Mesenteric fat pad (tissue), 1 donor: ENCODE data around the gene DDAH1. TPM values are rescaled to one million over a fixed set of nuclear protein-coding genes. Genes with fewer than 3 reads are reported as not detected.

ENCODE experiments used
- DNase-seq: peaks from one replicate; pipeline ENCODE4 v3.0.0-alpha.2; 2020; ENCODE audit warnings: low spot score
- total RNA-seq: library from RNA; stranded (reverse); fragmentation: NEBNext Ultra II Directional; extraction: Animal tissue kit (Norgen Biotek cat#: 25700); gene quantifications from one replicate; pipeline ENCODE4 v1.2.1, GENCODE V29; 2021
- donor health status: DM: yes; HTN: yes; CAD: no.

The DDAH1 gene
- total RNA-seq, 1 donor from 2014 or later = 15.4 TPM

GRCh38 chr1:85445906-85446305 is 19.1 kb downstream of the DDAH1 start:
- DNase-seq = no peak

DNA sequence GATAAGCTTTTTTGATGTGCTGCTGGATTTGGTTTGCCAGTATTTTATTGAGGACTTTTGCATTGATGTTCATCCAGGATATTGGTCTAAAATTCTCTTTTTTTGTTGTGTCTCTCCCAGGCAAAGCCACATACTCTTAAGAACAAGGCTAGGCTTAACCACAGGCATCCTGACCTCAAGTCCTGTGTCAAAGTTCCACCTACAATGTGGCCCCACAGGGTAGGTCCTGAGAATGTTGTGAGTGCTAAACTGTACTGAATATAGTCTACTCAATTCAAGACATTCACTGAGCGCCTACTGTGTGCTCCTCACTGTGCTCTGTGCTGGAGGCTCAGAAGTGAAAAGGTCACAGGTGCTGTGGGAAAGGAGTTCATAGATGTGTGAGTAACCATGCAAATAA is 20.6 kb downstream of the DDAH1 start:
- DNase-seq = no peak

GRCh38 chr1:85440612-85441011 is 24.3 kb downstream of the DDAH1 start:
- no peak for DNase-seq

- no peak for DNase-seq
These were observed 26.6 kb downstream of the DDAH1 start for GRCh38 chr1:85438353-85438752.

- no peak for DNase-seq
These were observed 27.8 kb downstream of the DDAH1 start for GRCh38 chr1:85437139-85437538.

DNA sequence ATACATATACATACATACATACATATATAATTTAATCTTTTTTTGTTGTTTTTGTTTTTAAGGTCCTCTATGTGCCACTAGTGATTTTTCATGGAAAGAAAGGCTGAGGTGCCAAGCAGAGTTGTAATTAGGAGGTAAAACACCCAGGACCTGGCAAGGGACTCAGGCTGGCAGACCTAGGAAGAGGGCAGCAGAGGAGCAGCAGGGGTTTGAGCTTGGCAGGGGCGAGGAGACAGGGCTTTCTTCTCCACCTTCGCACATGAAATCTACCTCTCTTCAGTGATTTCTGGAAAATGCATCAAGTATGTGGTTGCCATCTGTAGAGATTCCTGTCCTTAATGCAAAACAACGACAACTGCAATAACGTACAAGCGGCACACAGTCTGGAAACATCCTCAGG is 31.9 kb downstream of the DDAH1 start:
- no peak for DNase-seq

DNA sequence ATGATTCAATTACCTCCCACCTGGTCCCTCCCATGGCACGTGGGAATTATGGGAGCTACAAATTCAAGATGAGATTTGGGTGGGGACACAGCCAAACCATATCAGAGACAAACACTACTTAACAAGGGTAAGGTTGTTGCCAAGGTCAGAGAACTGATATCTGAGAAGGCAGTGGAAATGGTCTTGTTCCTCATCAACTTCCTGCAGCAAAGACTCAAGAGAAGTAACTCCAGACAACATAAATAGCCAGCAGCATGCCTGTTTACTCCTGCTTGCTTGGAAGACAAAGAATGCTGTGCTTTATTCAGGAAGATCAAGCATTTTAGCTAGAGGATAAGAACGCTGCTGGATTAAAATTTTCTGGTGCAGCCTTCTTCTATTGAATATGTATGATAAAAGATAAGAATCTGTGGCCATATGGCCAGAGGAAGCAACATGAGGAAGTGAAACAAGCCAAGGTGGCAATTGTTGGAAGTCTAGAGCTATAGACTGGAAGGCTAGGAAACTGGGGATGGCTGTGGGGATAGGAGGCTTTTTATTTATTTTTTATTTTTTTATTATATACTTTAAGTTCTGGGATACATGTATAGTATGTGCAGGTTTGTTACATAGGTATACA is 36.4 kb downstream of the DDAH1 start:
- no peak for DNase-seq

GRCh38 chr1:85427849-85428248 is 37.1 kb downstream of the DDAH1 start:
- no peak for DNase-seq

GRCh38 chr1:85427331-85427730 is 37.6 kb downstream of the DDAH1 start:
- no peak for DNase-seq

DNA sequence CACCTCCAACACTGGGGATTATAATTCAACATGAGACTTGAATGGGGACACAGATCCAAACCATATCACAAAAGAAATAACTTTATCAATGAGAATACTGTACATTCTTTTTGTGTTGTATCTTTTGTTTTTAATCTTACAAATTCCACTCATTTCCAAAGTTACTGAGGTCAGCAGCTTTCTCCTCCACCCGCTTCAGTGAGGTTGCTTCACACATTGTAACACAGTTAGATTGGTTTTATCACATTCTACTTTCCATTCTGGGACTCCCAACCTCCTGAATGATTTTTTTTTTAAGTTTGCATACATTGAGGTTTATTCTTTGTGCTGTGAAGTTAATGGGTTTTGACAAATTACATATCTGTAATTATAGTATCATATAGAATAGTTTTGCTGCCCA is 43.8 kb downstream of the DDAH1 start:
- no peak for DNase-seq

DNA sequence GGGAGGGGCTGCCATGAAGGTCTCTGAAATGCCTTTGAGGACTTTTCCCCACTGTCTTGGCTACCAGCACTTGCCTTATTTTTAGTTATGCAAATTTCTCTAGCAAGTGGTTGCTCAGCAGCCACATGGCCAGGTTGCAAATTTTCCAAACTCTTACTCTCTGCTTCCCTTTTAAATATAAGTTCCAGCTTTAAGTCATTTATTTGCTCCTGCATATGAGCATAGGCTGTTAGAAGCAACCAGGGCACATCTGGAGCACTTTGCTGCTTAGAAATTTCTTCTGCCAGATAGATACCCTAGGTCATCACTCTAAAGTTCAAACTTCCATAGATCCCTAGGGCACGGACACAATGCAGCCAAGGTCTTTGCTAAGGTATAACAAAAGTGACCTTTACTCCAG is 44.8 kb downstream of the DDAH1 start:
- DNase-seq = no peak

DNA sequence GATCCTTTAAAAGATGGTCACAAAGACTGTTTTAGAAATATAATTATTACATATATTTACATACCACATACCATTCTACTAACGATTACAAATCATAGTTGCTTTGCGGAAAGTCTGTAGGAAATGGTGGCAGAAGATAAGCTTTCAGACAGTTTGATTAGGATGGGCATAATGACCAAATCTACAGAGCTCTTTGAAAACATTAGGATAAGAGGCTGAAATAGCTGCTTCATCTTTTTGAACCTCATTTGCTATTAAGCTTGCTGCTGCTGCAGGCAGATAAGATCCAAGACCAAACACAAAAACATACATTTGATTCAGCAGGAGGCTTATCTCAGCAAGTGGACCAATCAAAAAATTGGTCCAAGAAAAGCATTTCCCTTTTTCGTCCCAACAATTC is 47.1 kb downstream of the DDAH1 start:
- DNase-seq = no peak

DNA sequence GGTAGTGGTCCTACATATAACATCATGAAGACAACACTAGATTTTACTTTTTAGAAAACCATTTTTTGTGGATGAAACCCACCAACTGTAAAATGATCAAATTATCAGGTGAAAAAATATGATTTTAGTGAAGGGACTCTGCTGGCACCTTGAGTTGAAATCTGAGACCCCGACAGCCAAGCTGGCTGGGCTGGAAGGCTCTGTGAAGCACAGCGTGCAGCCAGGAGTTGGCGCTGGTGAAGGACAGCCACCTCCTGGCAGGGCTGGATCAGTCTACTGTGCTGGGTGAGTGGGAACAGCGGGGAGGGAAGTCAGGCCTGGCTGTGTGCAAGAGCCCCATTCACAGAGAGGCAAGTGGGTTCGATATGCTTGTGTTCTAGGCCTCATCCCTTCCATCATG is 47.9 kb downstream of the DDAH1 start:
- DNase-seq = no peak

DNA sequence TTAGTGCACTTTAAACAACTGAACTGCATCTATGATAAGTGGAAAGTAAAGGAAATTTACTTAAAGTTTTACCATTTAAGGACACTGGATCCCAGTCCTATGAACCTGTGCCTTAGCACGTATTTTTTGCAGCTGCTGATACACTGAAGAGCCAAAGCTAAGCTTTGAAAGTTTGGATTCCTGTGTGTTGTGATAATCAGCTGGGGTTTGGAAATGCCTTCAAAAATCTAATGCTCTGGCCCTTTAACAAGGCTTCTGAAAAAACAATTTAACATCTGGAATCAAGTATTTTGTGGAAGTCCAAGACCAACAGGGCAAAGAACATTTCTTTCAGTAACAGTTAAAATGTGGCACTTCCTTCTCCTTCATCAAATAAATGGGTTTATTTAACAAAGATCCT is 51.8 kb downstream of the DDAH1 start:
- no peak for DNase-seq

GRCh38 chr1:85411567-85412305 is 53.2 kb downstream of the DDAH1 start:
- no peak for DNase-seq

GRCh38 chr1:85409516-85409915 is 55.4 kb downstream of the DDAH1 start:
- no peak for DNase-seq

DNA sequence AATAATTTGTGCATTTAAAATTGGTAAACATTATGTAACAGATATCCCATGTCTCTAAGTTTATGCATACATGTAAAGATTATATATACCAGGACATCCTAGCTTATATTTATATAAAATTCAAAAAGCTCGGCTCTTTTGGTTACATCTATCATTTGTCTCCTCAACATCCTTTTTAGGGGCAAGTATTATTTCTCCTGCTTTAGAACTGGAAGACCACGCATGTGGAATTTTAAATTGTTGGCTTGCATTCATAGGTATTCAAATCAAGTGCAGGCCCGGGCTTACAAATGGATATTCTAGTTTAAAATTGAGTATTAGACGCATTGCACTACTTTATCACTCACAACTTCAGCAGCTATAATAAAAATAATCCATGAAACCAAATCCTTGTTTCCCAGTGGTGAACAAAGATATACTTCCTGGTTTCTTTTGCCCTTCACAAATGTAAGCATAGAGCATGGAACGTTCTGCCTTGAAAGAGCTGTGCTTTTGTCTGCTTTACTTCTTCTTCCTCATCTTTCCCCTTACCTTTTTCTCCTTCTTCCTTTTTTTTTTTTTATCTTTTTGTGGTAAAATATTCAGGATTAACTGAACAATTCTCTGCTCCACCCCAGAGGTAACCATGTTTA is 57.1 kb downstream of the DDAH1 start:
- DNase-seq = no peak

GRCh38 chr1:85406887-85407533 is 57.9 kb downstream of the DDAH1 start:
- no peak for DNase-seq

GRCh38 chr1:85406081-85406480 is 58.9 kb downstream of the DDAH1 start:
- DNase-seq = no peak

DNA sequence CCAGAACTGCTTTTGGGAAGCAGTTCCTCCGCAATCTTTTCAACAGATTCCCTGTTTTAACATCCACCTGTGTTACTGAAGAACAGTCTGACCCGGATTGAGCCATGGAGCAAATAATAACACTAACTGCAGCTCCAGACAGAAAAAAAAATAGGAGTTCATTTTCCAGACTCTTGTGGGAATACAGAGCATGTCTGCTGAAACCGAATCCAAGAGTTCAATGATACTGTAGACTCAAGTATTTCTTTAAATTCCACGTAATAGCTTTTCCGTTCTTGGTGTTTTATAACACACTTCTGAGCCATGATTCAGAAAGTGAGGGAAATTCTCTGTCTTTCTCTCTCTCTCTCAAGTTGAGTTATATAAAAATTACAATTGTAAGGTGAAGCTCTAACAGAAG is 60.6 kb downstream of the DDAH1 start:
- no peak for DNase-seq

- DNase-seq = no peak
These were observed 66.4 kb downstream of the DDAH1 start for GRCh38 chr1:85398391-85399064.
